Body of pancreas (tissue), 4 donors: ENCODE data around the gene SIL1. TPM values are rescaled to one million over a fixed set of nuclear protein-coding genes. Genes with fewer than 3 reads are reported as not detected.

Source experiments
- ATAC-seq: fragments of 150-250 bp; one replicate; pipeline ENCODE4 v1.9.1; 2016
- DNase-seq, 4 donors: peaks; one replicate each; pipeline ENCODE4 v3.0.0-alpha.2; 2019
- H3K27ac ChIP-seq, 4 donors: fragments of 200-600 bp; sonication (generic); 1 replicate in 3 of 4; 2 replicates in 1 of 4; pipeline versions ENCODE4 v1.5.1 to v1.6.1; 2016 to 2019; ENCODE audit warnings: mild to moderate bottlenecking in 1 of 4, mixed read lengths in 1 of 4, moderate library complexity in 1 of 4
- H3K27me3 ChIP-seq, 2 donors: fragments of 200-600 bp; sonication (generic); one replicate each; pipeline ENCODE4 v1.6.0; 2016; ENCODE audit warnings: mild to moderate bottlenecking in 1 of 2
- H3K36me3 ChIP-seq, 2 donors: fragments of 200-600 bp; sonication (generic); replicated peaks in 1 of 2; 2 replicates each; pipeline ENCODE4 v1.5.1; 2016; ENCODE audit warnings: low read depth in 2 of 2; ENCODE audit not compliant: insufficient read depth in 1 of 2
- H3K4me1 ChIP-seq: fragments of 200-600 bp; sonication (generic); one replicate; pipeline ENCODE4 v1.6.0; 2016
- H3K4me3 ChIP-seq, 2 donors: fragments of 200-600 bp; sonication (generic); 1 replicate in 1 of 2; 2 replicates in 1 of 2; pipeline ENCODE4 v1.5.1; 2016 to 2019
- H3K9me3 ChIP-seq, 3 donors: fragments of 200-600 bp; sonication (generic); 1 replicate in 2 of 3; 2 replicates in 1 of 3; pipeline ENCODE4 v1.5.1; 2016
- POLR2A ChIP-seq, 3 donors: fragments of 450-650 bp; IDR thresholded peaks; one replicate each; pipeline ENCODE4 v1.6.1; 2016; ENCODE audit warnings: antibody characterized with exemption in 3 of 3, mild to moderate bottlenecking in 2 of 3
- WGBS, 2 donors: methylation state at CpG; one replicate each; pipeline ENCODE4 v1.1.5; 2017; 5-methylcytosine and 5-hydroxymethylcytosine counted together
- intact Hi-C: fragments of 100-400 bp; cut with DNase I; formaldehyde crosslinking; loops from one replicate; pipeline ENCODE4 v1.15.1; 2023
- total RNA-seq, 2 donors: library from RNA; depleted of rRNA; stranded (reverse); fragments of >200 nt; gene quantifications; one replicate each; pipeline ENCODE4 v1.1.0, GENCODE V29; 2016
- TF ChIP-seq, protein P1 (sequence below), 7 experiments: fragments of 450-650 bp in 4 of 7; fragments of 200-600 bp in 3 of 7; sonication (generic) in 3 of 7; IDR thresholded peaks; one replicate each; pipeline ENCODE4 v1.5.1; 2016 to 2019; ENCODE audit warnings: antibody characterized with exemption in 7 of 7

Gene SIL1
- total RNA-seq, 2 donors from 2014 or later = 57.6 to 124 TPM

DNA sequence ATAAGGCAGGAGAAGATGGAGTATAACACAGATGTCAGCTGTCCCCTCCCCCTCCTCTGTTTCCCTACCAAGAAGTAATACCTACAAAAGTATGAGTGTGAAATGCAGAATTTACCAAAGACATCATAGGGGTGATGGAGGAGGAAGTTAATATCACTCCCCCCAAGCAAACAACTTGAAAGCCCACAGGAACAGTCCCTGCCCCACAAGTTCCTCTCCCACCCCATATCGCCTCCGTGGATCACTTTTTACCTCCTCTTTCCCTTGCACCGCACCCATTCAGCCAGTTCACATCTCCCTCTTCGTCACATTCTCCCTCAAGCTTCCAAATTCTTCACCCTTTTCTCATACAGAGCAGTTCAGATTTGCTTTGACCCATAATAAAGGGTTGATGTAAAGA is 7.0 kb upstream of the SIL1 start:
- TF ChIP-seq POLR2A (IDR thresholded peaks at IDR 0.05) = no peak
- TF ChIP-seq, protein P1, sequence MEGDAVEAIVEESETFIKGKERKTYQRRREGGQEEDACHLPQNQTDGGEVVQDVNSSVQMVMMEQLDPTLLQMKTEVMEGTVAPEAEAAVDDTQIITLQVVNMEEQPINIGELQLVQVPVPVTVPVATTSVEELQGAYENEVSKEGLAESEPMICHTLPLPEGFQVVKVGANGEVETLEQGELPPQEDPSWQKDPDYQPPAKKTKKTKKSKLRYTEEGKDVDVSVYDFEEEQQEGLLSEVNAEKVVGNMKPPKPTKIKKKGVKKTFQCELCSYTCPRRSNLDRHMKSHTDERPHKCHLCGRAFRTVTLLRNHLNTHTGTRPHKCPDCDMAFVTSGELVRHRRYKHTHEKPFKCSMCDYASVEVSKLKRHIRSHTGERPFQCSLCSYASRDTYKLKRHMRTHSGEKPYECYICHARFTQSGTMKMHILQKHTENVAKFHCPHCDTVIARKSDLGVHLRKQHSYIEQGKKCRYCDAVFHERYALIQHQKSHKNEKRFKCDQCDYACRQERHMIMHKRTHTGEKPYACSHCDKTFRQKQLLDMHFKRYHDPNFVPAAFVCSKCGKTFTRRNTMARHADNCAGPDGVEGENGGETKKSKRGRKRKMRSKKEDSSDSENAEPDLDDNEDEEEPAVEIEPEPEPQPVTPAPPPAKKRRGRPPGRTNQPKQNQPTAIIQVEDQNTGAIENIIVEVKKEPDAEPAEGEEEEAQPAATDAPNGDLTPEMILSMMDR (IDR thresholded peaks at IDR 0.05) = no peak
- ATAC-seq = no peak
- Histone ChIP-seq H3K27ac (no peak overlapping the region), H3K4me1 (no peaks in the 10 kb centered on the region), H3K4me3 (no peak overlapping the region), H3K9me3 (no peaks in the 10 kb centered on the region), H3K27me3 (no peaks in the 10 kb centered on the region), H3K36me3 (no peaks in the 10 kb centered on the region)
- WGBS, 2 donors = 79 to 89% methylated on average over 4 of the region's 4 CpGs
- intact Hi-C loops = no loop called here
- DNase-seq = no peak

DNA sequence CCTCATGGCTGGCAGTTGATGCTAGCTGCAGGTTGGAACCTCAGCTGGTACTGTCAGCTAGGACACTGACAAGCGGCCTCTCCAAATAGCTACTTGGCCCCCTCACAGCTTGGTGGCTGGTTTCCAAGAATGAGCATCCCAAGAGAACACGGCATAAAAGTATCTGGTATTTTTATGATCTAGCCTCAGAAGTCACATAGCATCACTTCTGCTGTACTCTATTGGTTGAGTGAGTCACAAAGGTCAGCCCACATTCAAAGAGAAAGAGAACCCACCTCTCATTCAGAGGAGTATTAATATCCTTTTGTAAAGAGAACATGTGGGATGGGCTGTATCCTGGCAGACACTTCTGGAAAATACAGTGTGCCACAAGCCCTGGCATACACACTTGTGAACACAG is 6.0 kb upstream of the SIL1 start:
- Histone ChIP-seq H3K27me3 (no peaks in the 10 kb centered on the region), H3K9me3 (no peaks in the 10 kb centered on the region), H3K36me3 (no peaks in the 10 kb centered on the region), H3K27ac (no peak overlapping the region), H3K4me1 (peaks cover under 1% of the 10 kb centered on the region), H3K4me3 (no peak overlapping the region)
- TF ChIP-seq, protein P1 (IDR thresholded peaks at IDR 0.05) = no peak
- TF ChIP-seq POLR2A (IDR thresholded peaks at IDR 0.05) = no peak
- DNase-seq (no peak), ATAC-seq (no peak)
- intact Hi-C loops = no loop called here
- WGBS, 2 donors = 75 to 89% methylated on average over 1 to 2 of the region's 2 CpGs

DNA sequence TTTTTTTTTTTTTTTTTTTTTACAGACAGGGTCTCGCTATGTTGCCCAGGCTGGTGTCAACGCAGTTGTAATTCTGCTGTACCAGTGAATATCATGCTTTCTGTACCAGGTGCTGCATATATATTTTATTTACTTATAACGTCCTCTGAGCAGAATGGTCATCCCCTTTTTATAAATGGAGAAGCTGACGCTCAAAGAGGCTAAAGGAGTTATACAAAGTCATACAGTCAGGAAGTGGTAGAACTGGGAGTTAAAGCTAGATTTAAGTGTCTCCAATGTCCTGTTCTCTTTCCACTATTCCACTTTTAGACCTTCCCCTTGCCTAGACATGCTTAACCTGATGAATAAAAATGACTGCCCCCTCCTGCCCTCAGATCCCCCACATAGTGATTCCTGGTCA is 1.2 kb upstream of the SIL1 start:
- no peak for TF ChIP-seq POLR2A (IDR thresholded peaks at IDR 0.05)
- TF ChIP-seq, protein P1 (IDR thresholded peaks at IDR 0.05) = no peak
- ATAC-seq (no peak), DNase-seq (no peak)
- WGBS, 2 donors = 85 to 95% methylated on average over 4 of the region's 4 CpGs
- peak overlapping the region in 3 of 4 donors; percentile 2 to 92 (median 34) for H3K27ac ChIP-seq
- no peaks in the 10 kb centered on the region for H3K36me3 ChIP-seq
- intact Hi-C loops = no loop called here
- no peaks in the 10 kb centered on the region for H3K27me3 ChIP-seq
- H3K4me1 ChIP-seq = peaks cover 17% of the 10 kb centered on the region
- H3K9me3 ChIP-seq = no peaks in the 10 kb centered on the region
- no peak overlapping the region for H3K4me3 ChIP-seq

DNA sequence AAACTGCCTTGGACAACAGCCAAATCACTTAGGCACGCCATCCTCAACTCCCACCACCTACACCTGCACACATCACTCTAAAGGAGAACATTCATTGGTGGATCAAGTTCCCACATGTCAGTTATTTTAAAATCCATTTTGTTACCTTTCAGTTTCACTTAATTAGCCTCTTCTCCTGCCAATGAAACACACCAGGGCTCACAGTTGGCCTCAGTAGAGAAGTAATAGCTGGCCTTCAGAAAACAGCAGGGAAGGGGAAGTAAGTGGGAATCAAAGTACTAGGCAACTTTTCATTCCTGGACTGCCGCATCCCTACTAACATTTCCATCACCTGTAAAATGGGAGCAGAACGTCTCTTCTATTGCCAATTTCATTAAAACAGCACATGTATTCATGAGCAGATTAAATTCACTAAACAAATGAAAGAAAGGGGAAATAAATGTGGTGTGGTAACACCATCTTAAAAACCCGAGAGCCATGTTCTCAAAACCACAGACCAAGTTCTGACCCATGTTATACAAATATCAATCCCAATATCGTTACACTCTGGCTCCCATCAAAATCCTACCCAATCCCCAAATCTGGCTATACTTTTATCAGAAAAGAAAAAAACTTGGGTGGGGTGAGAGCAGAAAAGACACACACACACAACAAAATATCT is 1.7 kb downstream of the SIL1 start:
- ATAC-seq (no peak), DNase-seq (no peak)
- intact Hi-C loops = no loop called here
- H3K4me1 ChIP-seq = peaks cover 17% of the 10 kb centered on the region
- H3K27me3 ChIP-seq = no peaks in the 10 kb centered on the region
- peak overlapping the region in 3 of 4 donors; percentile 13 to 92 (median 30) for H3K27ac ChIP-seq
- H3K4me3 ChIP-seq = no peak overlapping the region
- TF ChIP-seq, protein P1 (IDR thresholded peaks at IDR 0.05) = no peak
- TF ChIP-seq POLR2A (IDR thresholded peaks at IDR 0.05) = no peak
- H3K9me3 ChIP-seq = no peaks in the 10 kb centered on the region
- 73 to 82% methylated on average over 5 of the region's 5 CpGs for WGBS, 2 donors
- H3K36me3 ChIP-seq = no peaks in the 10 kb centered on the region

DNA sequence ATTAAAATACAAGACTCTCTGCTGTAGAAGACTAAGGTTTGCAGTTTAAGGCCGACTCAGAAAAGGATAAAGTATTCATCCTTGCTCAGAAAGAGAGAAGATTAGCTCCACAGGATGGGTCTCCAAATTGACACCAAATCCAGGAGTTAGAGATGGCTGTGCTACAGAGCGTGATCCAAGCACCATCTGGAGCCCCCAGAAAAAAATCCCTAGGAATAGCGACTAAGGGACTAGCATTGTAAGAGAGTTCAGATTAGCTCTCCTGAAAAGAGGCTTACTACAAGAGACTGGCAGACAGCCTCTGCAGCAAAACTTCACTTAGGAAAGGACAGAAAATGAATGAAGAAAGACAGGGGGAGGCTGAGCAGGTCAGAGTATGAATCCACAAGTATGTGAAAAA is 3.7 kb downstream of the SIL1 start:
- no peak for DNase-seq
- Histone ChIP-seq H3K4me1 (peaks cover 23% of the 10 kb centered on the region), H3K9me3 (no peaks in the 10 kb centered on the region), H3K27me3 (no peaks in the 10 kb centered on the region), H3K4me3 (no peak overlapping the region), H3K36me3 (no peaks in the 10 kb centered on the region), H3K27ac (no peak overlapping the region)
- 83 to 93% methylated on average over 3 of the region's 3 CpGs for WGBS, 2 donors
- TF ChIP-seq, protein P1 (IDR thresholded peaks at IDR 0.05) = no peak
- no peak for TF ChIP-seq POLR2A (IDR thresholded peaks at IDR 0.05)
- ATAC-seq = no peak
- intact Hi-C loops = no loop called here
